IPS DF 4.7 (cell line): ENCODE data around the gene STX8.
"Not testable (repeated sequence)": the region's sequence is repeated elsewhere in the genome, so short reads cannot be mapped to it uniquely, and the experiment has no call there.

Experiments
- DNase-seq: peaks from one replicate; pipeline ENCODE4 v3.0.0-alpha.2; 2013; ENCODE audit warnings: low spot score; ENCODE audit errors: extremely low read depth

Gene STX8

GRCh38 chr17:9346296-9346926 is 229.2 kb downstream of the STX8 start:
- no peak for DNase-seq

- no peak for DNase-seq
These were observed 232.1 kb downstream of the STX8 start for GRCh38 chr17:9343516-9343915.

- DNase-seq = no peak
These were observed 233.4 kb downstream of the STX8 start for GRCh38 chr17:9342225-9342624.

GRCh38 chr17:9339958-9340357 is 235.7 kb downstream of the STX8 start:
- no peak for DNase-seq

GRCh38 chr17:9339482-9339881 is 236.1 kb downstream of the STX8 start:
- DNase-seq = not testable (repeated sequence)

- no peak for DNase-seq
These were observed 238.8 kb downstream of the STX8 start for GRCh38 chr17:9336817-9337216.

GRCh38 chr17:9334536-9335446 is 240.8 kb downstream of the STX8 start:
- DNase-seq = no peak

- no peak for DNase-seq
These were observed 243.5 kb downstream of the STX8 start for GRCh38 chr17:9332132-9332494.

GRCh38 chr17:9331279-9332131 is 244.1 kb downstream of the STX8 start:
- DNase-seq = no peak

GRCh38 chr17:9330611-9331271 is 244.9 kb downstream of the STX8 start:
- no peak for DNase-seq

GRCh38 chr17:9330141-9330540 is 245.5 kb downstream of the STX8 start:
- no peak for DNase-seq

GRCh38 chr17:9329251-9329921 is 246.2 kb downstream of the STX8 start:
- DNase-seq = no peak

- DNase-seq = no peak
These were observed 250.8 kb downstream of the STX8 start for GRCh38 chr17:9324864-9325263.

- no peak for DNase-seq
These were observed 253.3 kb downstream of the STX8 start for GRCh38 chr17:9322326-9322725.

- DNase-seq = no peak
These were observed 253.7 kb downstream of the STX8 start for GRCh38 chr17:9321890-9322289.

- DNase-seq = no peak
These were observed 260.3 kb downstream of the STX8 start for GRCh38 chr17:9315360-9315759.

- no peak for DNase-seq
These were observed 262.3 kb downstream of the STX8 start for GRCh38 chr17:9313346-9313745.

- DNase-seq = no peak
These were observed 266.4 kb downstream of the STX8 start for GRCh38 chr17:9309216-9309615.

- DNase-seq = no peak
These were observed 267.6 kb downstream of the STX8 start for GRCh38 chr17:9308069-9308468.

GRCh38 chr17:9307313-9307998 is 268.2 kb downstream of the STX8 start:
- DNase-seq = no peak
